HG03045 (cell line): Measurements from ENCODE around the gene GOLPH3.
"Not testable (repeated sequence)": the region's sequence is repeated elsewhere in the genome, so short reads cannot be mapped to it uniquely, and the experiment has no call there.

Experiments
- ATAC-seq: cut with Tn5 transposase; IDR thresholded peaks from one replicate; pipeline ENCODE4 v1.9.1; 2021; ENCODE audit warnings: mild to moderate bottlenecking, moderate library complexity; ENCODE audit not compliant: unreplicated experiment

GOLPH3 gene

DNA sequence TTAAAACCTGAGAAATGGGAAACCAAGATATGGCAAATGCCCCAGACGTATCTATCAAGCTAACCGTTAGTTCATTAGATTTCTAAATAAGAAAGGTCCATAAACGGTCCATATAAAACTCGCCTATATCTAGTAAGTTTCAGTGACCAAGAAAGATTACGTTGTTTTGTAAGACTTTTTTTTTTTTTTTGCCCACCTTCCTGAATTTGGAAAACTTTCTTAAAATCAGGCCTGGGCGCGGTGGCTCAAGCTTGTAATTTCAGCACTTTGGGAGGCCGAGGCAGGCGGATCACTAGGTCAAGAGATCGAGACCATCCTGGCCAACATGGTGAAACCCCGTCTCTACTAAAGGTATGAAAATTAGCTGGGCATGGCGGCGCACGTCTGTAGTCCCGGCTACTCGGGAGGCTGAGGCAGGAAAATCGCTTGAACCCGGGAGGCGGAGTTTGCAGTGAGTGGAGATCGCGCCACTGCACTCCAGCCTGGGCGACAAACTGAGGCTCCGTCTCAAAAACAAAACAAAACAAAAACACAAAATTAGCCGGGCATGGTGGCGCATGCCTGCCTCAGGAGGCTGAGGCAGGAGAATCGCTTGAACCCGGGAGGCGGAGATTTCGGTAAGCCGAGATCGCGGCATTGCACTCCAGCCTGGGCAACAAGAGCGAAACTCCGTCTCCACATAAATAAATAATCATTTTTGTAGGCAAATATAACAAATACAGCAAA lies 1.8 kb downstream of the GOLPH3 start:
- ATAC-seq: not testable (repeated sequence)

GRCh38 chr5:32170303-32171151 lies 3.6 kb downstream of the GOLPH3 start:
- no peak for ATAC-seq

DNA sequence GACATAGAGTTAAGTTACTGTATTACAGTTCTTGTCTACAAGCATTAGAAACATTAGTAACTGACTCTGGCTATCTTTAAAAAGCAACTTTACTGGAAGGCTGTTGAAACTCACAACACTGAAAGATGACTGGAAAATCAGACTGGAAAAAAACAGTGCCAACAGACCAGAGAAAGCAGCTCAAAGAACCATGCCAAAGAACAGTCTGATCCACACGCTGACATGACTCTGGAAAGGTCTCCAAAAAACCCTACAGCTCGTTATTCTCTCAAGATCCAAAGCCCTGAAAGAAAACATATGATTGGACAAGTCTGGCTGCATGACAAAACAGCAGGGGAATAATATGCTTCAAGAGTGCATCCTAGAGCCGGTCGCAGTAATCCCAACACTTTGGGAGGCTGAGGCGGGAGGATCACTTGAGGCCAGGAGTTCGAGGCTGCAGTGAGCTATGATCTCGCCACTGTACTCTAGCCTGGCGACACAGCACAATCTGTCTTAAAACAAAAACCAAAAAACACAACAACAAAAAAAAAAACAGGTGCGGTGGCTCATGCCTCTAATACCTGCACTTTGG lies 5.6 kb downstream of the GOLPH3 start:
- no peak for ATAC-seq

- no peak for ATAC-seq
These were observed 8.5 kb downstream of the GOLPH3 start for GRCh38 chr5:32165597-32165996.

GRCh38 chr5:32163785-32164184 lies 10.3 kb downstream of the GOLPH3 start:
- no peak for ATAC-seq

- no peak for ATAC-seq
These were observed 11.1 kb downstream of the GOLPH3 start for GRCh38 chr5:32163053-32163452.

- ATAC-seq: no peak
These were observed 13.9 kb downstream of the GOLPH3 start for GRCh38 chr5:32160228-32160627.

DNA sequence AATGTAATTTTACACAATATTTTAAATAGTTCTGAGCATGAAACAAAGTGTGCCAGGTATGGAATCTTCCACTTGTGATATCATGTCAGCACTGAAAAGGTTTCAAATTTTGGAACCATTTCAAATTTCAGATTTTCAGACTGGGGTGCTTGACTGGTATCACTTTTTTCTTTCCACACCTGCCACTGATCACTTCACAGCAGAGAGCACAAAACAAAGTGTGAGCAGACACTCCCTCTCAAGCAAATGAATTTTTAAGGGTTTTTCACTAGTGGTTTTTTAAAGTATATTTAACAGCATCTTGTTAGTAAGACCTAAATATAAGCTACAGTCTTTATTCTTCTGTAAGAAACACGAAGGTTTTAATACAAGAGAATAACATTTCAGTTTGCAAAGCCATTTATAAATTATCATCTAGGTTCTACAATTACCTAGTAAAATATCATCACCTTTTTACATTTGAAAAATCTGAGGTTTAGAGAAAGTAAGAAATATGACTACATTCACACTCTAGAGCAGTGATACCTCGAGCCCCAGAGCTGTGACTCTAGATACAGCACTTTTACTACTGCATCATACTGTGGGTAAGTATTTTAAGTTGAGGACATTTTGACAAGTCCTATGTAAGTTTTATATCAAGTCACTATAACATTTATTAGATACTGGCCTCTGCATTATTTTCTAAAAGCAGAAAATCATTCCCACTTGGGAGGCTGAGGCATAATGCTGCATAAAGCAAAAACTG lies 14.6 kb downstream of the GOLPH3 start:
- ATAC-seq: no peak

- no peak for ATAC-seq
These were observed 15.5 kb downstream of the GOLPH3 start for GRCh38 chr5:32158679-32158975.

DNA sequence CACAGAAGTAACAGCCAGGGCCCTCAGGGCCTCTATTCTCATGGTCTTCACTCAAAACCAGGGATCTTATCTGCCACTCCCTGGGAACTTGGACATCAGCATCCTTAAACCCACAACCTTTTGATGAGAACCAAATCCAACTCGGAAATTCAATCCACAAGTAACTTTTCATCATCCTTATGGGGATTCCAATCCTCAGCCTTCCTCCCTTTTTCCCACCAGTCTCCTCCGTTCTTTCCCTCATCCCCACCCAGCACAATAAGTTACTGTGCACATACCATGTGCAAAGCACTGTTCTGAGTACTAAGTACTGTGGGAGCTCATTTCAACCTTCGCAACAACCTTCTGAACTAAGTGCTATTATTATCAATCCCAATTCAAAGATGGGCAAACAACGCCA lies 17.0 kb downstream of the GOLPH3 start:
- ATAC-seq: no peak

DNA sequence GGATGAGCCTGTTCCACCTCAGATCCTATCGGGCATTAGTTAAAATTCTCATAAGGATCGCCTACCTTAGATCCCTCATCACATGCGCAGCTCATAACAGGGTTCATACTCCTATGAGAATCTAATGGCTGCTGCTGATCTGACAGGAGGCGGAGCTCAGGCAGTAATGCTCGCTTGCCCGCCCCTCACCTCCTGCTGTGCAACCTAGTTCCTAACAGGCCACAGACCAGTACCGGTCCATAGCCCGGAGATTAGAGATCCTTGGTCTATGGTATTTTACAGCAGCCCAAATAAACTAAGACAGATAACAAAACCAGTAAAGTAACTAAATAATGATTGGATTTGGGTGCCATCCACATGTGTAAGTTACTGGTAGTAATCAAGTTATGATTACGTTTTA lies 17.5 kb downstream of the GOLPH3 start:
- ATAC-seq: no peak

GRCh38 chr5:32155211-32155610 lies 18.9 kb downstream of the GOLPH3 start:
- ATAC-seq: no peak

DNA sequence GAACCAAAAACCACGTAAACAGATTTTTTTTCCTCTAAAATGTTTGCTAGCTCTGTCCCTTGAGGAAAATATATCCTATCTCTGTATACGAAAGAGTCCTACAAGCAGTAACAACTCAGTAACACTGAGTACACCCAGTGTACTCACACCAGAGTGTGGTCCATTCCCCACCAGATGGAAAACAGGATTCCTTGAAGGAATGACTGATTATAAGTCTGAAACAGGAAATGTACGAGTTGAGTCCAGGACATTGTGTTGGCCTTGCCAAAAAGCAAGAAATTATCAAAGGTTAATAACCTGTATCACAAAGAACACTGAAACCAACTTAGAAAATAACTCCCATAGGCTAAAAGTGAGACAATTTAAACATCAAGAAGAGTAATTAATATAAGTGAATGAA lies 20.4 kb downstream of the GOLPH3 start:
- no peak for ATAC-seq

DNA sequence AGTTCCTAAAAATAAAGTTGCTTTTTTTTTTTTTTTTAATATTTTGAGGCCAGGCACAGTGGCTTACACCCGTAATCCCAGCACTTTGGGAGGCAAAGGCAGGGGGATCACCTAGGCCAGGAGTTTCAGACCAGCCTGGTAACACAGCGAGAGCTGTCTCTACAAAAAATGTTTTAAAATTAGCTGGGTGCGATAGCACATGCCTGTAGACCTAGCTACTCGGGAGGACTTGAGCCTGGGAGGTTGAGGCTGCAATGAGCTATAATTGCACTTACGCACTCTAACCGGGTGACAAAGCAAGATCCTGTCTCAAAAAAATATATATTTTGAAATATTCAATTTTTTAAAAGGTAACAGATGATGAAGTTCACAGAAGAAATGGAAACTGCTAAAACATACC lies 22.9 kb downstream of the GOLPH3 start:
- ATAC-seq: no peak

- no peak for ATAC-seq
These were observed 23.8 kb downstream of the GOLPH3 start for GRCh38 chr5:32150366-32150765.

GRCh38 chr5:32147959-32148358 lies 26.2 kb downstream of the GOLPH3 start:
- no peak for ATAC-seq

- ATAC-seq: no peak
These were observed 26.9 kb downstream of the GOLPH3 start for GRCh38 chr5:32147236-32147635.

DNA sequence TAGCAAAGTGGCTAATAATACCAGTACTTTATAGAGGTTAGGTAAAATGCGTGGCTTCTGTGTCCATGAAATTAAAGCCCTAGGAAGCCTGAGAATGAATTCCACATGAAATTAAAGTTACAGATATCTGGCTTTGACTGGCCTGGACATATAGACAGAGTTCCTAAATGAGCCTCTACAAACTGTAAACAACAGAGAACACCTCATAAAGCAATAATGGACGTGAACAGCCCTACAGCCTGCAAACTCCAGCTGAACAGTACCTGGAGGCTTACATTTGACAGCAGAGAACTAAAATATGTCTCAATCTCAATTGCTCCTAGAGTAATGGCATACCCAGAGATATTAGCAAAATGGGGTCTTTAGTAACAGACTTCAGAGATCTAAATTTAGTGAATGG lies 28.7 kb downstream of the GOLPH3 start:
- ATAC-seq: no peak

- ATAC-seq: no peak
These were observed 29.5 kb downstream of the GOLPH3 start for GRCh38 chr5:32144378-32145207.

DNA sequence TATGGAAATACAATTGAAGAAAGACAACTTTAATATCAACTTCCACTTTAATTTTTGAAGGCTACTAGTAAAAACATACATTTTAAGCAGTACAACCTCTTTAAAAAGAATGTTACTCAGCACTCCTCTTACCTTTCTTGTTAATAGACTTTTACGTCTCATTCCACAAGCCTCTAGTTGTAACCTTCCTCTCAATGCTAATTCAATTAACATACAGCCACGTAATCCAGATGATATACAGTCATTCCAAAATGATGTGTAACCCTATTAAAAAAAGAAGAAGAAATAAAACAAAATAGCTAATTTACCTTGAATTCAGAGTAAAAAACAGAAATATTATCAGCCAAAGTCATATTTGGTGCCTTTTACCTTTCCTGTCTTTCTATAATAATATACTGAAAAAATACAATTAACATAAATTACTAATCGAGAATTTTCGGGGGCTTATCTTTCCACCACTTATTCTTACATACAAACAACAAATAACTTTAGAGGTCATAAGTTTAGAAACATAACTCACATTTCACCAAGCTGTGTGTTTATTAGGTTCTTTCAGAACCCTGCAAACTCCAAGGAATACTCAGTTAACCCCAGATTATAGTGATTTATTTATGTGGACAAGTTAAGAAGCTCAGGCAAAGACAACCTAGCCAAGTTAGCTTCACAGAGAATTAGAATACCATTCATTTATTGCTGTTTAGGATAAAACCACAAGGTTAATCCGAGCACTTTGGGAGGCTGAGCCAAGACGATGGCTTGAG lies 30.3 kb downstream of the GOLPH3 start:
- ATAC-seq: no peak
